Amniotic epithelial cell (primary cell): ENCODE results near the gene UCKL1.

ENCODE experiments used
- DNase-seq: peaks from one replicate; pipeline ENCODE4 v3.0.0-alpha.2; 2010; ENCODE audit warnings: low read depth

Gene UCKL1

DNA sequence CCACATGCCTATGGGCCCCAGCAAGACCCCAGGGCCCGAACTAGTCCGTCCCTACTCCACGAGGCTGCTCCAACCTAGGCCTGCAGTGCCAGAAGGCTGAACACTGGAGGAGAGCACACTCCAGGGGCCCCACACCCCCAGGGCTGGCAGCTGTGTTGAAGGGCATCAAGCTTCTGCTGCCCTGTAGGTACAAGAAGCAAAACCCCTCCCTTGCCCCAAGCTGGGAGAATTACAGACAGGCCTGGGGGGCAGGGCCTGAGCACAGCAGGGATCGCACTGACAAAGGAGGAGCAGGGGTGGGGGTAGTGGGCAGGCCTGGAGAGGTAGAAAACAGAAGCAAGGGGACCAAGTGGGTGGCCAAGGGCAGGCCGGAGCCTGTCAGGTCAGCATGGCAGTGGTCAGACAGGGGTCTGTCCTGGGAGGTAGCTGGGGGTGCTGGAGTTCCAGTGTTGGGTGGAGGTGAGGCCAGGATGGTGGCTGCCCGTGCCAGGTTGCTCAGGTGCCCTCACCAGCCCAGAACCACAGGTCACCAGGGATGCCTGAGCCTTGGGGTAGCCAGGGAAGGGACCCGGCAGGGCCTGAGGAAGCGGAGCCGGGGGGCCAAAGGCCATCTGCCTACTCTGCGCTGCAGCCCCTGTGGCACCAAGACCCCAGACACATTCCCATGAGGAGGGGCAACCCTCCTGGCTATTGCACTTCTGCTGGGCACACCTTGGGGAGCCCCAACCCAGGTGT is 2.9 kb upstream of the UCKL1 start:
- no peak for DNase-seq

DNA sequence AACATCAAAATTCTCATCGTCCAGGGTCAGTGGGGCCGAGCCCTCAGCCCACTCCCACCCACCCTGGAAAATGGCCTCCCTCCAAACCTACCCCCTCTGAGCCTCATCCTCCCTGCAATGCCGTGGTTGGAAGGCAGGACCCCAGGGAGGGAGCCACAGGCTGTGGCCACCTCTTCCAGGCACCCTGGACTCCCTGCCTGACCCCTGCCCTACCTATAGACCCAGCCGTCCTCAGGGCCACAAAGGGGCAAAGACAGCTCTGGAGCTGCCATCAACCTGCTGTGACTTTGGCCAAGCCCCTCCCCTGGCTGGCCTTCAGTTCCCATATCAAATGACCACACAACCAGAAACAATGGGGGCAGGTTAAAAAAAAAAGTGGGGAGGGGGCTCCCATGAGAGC is 2.3 kb upstream of the UCKL1 start:
- DNase-seq: no peak

DNA sequence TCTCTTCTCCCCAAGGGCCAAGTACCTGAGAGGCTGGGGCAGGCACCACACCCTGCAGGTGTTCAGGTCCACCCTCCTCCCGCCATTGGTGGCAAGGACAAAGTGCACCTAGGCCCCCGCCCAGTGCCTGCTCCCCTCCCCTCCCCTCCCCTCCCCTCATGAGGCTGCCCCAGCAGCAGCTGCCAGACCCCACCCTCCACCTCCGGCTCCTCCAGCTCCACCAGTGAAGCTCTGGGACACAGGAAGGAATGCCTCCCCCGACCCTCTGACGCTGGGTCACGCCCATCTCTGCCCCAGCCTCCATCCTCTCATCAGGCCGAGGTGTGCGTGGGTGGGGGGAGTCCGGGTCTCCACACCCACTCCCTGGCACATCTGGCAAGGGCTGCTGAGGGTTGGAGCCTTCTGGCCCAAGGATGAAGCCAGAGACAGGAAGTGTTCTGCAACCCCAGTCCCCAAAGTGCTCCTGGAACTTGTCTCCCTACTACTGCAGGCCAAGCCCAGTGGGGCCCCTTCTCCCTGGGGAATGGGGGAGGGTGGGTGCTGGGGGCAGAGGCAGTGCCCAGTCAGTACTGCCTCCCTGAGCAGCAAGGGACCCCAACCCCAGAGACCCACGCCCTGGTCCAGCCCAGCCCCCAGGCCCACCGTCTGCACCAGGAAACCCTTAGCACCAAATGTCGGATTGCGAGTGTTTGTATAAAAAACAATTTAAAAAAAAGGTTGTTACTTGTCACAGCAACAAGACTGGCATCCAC is 1.6 kb upstream of the UCKL1 start:
- DNase-seq: peak; percentile 29

DNA sequence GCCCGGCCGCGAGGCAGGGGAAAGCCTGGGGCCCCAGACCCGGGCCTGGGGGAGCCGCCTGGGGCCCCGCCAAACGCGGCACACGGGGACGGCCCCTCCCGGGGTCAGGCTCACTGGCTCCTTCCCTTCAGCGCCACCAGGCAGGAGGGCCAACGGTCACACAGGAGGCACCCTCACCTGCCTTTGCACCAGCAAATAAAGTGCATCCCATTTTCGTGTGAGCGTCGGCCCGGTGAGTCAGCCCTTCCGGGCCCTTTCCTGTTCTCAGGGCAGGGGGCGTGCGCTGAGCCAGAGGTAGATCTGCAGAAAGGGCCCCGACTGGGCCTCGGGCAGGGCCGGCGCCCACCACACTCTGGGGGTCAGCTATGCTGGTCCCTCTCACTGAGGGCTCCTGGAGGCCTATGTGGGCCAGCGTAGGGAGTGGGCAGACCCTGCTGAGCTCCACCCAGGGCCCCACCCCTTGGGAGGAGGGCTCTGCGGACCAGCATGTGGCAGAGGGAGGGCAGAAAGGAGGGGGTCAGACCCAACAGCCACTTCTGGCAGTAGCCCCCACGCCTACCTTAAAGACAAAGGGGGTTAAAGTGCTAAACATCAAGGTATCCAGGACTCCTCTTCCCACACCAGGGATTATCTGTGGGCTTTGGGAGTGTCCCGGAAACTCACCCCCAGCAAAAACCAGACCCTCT is 931 bp upstream of the UCKL1 start:
- peak; percentile 53 for DNase-seq

DNA sequence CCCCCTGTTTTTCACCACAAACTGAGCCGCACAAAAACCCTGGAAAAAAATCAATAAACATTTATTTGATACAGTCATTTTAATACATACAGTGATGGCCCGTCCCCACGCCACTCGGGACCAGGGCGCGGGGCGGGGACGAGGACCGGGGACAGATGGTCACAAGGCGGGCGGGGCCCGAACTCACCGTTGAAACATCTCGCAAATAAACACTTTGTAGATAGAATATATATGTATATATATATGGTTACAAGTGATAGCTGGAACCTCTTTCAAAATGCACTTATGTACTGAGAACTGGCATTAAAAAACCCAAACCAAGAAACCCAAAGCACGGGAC is 418 bp upstream of the UCKL1 start:
- no peak for DNase-seq

DNA sequence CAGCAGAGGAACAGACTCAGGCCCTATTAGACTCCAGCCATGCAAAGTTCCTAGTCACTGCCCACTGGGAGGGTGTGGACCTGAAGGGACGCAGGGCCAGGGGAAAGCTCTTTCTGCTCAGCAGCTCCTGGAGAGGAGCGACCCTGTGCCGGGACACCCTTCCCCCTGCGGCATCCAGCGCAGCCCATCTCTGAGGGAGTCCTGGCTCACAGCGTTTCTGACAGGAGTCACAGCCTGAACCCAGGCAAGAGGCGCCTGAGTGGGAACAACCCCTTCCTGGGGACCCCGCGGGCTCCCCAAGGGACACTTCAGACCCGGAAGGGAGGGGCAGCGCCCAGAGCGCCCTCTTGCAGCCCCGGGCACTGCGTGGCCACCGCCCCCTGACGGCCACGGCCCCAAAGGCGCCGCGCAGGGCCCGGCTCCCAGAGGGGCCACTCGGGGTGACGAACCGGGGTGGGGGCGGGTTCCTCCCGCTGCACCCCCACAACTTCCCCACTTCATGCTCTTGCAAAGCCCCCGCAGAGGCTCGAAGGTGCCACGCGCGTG is 862 bp downstream of the UCKL1 start:
- no peak for DNase-seq

DNA sequence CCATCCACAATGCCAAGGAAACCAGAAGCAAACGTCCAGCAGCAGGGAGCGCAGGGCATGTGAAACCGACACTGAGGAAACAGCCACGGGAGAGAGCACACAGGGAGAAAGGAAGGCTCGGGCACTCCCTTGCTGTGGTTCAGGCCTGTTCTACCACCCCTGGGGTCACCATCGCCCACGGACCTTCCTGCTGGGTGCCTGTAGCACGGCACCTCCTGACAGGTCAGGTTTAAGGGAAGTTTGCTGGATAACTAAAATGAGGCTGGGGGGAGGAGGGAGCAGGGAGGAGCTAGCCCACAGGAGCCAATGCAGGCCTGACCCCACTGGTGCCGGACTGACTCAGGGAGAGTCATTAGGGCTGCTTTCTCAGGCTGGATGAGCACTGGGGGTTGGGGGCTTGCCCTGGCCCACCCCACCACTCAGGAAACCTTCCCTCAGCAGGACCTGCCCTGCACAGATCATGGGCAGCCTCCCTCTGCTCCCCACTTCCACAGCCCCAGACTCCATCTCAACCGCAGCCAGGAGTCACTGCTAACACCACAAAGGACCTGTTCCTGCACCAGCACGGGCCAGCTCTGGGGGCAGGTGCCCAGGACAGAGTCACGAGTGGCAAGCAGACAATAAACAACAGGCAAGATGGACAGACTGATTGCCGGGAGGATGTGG is 2.3 kb downstream of the UCKL1 start:
- DNase-seq: no peak

DNA sequence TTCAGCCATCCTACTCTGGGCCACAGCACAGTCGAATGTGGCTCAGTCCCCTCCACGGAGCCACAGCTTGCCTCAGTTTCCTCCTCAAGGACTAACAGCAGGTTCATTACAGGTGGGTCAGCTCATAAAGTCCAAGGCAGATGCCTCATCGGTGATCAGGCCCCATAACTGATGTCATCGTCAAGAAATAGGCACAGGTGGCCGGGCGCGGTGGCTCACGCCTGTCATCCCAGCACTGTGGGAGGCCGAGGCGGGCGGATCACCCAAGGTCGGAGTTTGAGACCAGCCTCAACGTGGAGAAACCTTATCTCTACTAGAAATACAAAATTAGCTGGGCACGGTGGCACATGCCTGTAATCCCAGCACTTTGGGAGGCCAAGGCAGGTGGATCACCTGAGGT is 3.4 kb downstream of the UCKL1 start:
- no peak for DNase-seq

DNA sequence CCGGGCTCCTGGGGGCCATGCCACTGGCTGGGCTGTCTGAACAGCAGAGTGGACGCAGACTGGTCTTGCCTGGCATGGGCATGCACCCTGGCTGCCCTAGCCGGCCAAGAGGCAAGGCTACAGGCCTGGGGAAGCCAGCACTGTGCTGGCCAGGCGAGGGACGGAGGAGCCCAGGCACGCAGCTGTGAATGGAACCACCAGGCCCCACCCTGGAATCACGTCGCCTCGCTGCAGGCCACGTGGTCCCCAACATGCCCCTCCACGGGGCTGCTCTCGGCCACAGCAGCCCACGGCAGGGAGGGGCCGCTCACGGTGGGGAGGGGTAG is 4.0 kb downstream of the UCKL1 start:
- DNase-seq: no peak

DNA sequence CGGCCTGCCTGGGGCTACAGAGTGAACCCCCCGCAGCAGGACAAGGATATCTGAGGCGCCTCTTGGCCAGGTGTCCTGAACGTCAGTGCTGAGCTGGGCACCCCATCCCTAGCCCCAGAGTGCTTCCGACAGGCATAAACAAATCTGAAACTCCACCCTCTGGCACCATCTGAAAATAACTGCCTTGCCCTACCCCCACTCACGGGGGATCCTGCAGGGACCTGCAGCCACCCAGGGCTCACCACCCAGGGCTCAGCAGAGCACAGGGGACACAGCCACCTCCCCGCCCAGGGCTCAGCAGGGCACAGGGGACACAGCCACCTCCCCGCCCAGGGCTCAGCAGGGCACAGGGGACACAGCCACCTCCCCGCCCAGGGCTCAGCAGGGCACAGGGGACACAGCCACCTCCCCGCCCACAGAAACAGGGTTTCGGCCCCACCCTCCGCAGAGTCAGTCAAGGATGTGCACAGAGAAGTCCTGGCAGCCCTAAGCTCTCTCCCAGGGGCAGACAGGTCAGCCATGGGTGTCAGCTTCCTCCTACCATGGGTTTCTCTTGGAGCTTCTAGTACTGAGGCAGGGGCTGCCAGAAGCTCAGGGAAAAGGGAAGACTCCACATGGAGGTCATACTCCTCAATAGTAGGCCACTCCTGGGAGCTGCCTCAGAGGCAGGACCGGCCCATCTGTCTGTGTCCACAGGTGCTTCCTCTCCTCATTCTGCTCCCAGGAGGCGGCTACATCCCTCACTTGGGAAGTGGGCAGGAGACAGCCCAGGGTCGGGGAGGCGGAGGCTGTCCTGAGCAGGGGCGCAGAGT is 4.6 kb downstream of the UCKL1 start:
- DNase-seq: no peak

DNA sequence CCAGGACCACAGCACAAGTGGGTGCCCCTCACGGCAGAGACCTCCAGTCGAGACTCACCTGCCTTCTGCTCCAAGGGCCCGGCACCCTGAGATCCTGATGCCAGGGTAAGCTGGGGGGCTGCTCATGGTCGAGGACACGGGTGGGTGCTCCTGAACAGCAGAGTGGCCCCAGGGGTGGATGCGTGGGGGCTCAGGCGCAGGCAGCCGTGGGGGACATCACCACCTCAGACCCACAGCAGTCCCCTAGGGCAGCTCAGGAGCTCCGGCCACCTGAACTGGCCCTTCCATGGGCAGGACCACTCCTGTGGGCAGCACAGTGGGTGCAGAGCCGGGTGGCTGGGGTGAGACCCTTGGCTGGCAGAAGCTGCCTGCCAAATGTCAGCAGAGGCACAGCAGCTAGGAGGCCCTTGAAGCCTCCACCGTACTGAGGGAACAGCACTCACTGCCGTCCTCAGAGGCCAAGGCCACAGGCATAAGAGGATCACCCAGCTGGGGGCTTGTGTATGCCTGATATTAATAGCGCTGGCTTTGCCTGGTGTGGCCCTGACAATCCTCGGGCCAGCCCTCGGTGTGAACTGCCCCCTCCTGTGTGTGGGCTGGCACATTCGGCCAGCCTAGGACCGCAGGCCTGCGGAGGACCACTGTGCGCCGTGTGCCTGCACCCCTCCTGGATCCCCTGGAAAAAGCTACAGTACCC is 5.4 kb downstream of the UCKL1 start:
- DNase-seq: no peak

DNA sequence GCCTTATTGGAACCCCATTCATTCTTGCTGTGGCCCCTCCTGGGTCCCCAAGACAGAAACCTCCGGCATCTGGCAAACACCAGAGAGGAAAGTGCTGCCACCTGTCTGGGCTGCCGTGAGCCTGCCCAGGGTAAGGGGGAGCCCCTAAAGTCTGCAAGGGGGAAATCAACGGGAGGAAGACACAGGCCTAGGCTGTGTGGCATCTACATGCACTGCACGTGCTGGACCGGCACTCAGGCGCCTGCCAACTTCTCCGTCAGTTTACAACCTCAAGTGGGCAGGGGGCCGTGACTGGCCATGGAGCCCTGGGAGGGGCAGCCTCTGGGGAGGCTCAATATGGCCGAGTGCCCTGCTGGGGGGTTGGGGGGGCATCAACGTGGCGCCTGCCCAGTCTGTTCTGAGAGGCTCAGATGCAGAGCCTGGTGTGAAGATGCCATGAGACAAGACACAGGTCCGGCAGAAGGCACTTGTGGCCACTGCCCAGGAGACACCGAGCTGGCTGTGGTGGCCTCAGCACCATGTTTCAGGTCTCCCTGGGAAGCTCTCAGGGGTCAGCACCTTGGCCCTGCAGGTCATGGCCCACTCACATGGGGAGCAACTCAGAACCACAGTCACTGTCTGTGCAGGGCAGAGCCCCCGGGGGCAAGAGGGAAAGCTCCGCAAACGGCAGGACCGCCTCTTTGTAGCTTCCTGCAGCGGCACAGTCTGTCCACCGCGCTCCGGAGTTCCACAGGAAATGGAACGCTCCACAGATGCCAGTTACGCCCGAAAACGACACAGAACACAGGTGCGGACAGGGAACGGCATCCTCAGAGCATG is 8.4 kb downstream of the UCKL1 start:
- DNase-seq: no peak

DNA sequence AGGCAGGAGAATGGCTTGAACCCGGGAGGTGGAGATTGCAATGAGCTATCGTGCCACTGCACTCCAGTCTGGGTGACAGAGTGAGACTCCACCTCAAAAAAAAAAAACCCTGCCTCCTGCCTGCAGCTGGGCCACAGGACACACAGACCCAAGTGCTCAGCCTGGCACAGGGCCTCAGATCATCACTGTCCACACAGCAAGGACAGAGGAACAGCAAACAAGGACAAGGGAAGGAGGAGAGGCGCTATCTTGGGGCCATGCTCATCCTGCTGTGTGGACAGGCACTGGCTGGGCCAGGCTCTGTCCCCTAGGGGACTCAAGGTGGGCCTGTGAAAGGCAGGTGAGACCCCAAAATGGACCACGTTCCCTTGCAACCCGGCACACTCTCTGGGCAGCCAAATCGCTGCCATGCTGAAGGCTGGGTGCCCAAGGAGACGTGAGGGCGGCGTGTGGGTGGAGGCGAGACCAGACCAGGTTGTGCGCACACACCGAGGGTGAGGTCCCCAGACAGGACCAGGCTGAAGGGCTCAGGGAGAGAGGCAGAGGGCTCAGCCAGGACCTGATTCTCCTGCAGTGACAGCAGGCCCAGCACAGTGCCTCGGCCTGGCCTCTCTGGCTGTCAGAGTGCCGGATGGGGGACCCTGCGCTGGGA is 9.1 kb downstream of the UCKL1 start:
- DNase-seq: no peak

DNA sequence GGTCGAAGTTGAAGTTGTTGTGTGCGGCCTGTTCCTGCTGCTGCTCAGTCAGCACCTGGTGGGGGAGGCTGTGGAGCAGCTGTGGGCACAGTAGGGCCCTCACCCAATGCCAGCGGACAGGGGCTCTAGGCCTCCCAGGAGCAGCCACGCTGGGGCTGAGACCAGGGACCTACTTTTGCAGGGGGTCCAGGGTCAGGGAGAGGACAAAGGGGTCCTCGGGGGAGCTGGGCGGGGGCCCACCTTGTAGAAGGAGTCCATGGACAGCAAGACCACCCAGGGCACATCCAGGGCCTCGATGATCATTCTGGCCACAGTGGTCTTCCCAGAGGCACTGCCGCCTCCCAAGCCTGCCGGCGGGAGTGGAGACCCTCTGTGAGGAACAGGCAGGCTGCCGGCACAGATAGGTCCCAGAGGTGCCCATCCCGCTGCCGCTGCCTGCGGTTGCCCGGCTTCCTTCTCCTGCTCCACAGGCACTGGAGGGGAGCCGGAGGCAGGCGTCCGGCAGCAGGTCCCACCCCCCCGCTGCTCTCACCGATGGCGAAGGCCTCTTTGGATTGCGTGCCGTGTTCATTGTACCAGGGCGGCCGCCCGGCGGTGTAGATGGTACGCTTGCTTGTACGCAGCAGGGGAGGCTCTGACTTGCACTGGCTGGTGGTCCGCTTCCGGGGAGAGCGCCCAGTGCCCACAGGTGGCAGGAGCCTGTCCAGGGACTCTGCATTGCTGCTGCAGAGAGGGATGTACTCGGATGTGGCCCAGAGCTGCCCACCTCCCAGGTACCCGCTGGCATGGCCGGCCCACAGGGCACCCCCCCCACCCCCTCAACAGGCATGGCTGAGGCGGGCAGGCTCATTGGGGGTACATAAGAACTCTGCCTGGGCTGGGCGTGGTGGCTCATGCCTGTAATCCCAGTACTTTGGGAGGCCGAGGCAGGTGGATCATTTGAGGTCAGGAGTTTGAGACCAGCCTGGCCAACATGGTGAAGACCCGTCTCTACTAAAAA is 10.0 kb downstream of the UCKL1 start:
- no peak for DNase-seq

DNA sequence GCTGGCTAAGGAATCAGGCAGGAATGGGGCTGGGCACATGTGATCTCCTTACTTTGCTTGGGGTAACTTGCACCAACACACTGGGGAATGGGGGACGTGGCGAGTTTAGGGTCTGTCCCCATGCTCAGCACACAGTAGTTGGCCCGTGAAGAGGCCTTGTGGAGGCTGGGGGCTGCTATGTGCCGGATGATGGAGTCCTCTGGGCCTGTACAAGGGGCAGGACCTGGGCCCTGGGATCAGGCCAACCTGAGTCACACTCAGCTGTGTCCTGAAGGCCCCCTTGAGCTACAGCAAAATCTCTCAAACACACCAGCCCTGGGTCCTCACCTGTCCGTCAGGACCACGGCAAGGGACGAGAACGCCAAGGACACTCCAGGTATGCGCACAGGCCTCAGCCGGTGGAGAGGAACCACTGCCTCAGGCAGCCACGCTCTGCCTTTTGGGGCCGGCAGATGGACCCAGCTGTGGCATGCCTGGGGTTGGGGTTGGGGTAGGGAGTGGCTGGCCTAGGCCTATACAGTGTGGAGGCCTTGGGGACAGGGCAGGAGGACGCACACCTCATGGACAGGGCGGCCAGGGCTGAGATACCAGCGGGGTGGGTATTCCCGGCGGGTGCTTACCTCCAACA is 11.1 kb downstream of the UCKL1 start:
- no peak for DNase-seq

DNA sequence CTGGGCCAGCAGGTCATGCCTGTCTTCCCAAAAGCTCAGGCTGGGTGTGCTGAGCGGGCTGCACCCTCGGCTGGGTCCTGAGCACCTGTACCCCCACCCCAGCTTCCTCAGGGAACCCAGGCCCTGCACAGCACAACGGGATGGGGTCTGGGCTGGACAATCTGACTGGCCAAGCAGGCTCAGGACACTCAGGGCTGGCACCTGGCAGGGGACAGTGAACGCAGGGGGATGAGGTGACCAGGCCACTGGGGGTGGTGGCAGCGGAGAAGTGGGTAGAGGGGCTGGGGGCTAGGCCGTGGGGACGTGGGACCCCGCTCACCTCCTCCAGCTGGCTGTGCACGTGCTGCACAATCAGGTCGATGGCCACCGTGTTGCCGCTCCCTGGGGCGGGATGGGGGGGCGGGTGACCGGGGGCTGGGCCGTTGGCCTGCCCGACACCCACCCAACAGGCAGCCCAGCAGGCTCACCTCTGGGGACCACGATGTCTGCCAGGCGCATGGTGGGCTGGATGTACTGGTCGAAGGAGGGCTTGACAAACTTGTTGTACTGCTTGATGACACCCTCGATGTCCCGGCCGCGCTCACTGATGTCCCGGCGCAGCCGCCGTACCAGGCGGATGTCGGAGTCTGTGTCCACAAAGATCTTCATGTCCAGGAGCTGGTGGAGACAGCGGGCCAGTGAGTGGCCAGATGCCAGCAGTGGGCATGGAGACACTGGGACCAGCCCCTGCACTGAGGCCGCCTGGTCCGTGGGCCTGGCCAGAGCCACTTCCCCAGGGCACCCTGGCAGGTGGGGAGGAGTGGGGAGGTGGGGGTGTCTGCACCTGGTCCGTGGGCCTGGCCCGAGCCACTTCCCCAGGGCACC is 11.9 kb downstream of the UCKL1 start:
- no peak for DNase-seq

DNA sequence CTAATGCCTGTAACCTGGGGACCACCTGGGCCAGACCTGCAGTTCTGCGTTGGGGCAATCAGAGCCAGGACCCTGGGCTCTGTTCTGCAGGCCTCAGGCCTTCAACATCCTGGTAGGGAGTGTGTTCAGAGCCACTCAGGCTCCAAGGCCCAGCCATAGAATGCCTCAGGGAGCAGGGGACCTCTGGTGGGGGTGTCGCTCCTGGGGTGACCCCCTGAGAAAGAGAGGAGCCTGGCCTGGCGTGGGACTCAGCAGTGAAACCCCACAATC is 12.5 kb downstream of the UCKL1 start:
- no peak for DNase-seq
